Measurements from ENCODE around the gene IL24. TPM values are rescaled to one million over a fixed set of nuclear protein-coding genes. Genes with fewer than 3 reads are reported as not detected.

Gene IL24
- total RNA-seq, 1 donor, result 0.86 TPM

- no peak overlapping the region for H3K4me3 ChIP-seq (ENCODE audit: low read depth, low read length)
- peak; percentile 40 for DNase-seq (ENCODE audit: low read depth)
- no peak for TF ChIP-seq CTCF (IDR thresholded peaks at IDR 0.05; ENCODE audit: insufficient read depth, low read depth, low read length)
These were observed 3.9 kb upstream of the IL24 start for GRCh38 chr1:206893380-206893779.

GRCh38 chr1:206895325-206895724 is 1.9 kb upstream of the IL24 start:
- TF ChIP-seq CTCF (IDR thresholded peaks at IDR 0.05; ENCODE audit: insufficient read depth, low read depth, low read length), result no peak
- no peak for DNase-seq (ENCODE audit: low read depth)
- no peak overlapping the region for H3K4me3 ChIP-seq (ENCODE audit: low read depth, low read length)

- no peak overlapping the region for H3K4me3 ChIP-seq (ENCODE audit: low read depth, low read length)
- TF ChIP-seq CTCF (IDR thresholded peaks at IDR 0.05; ENCODE audit: insufficient read depth, low read depth, low read length), result no peak
- peak; percentile 97 for DNase-seq (ENCODE audit: low read depth)
These were observed 1.4 kb upstream of the IL24 start for GRCh38 chr1:206895837-206896242.

- no peak for TF ChIP-seq CTCF (IDR thresholded peaks at IDR 0.05; ENCODE audit: insufficient read depth, low read depth, low read length)
- no peak overlapping the region for H3K4me3 ChIP-seq (ENCODE audit: low read depth, low read length)
- DNase-seq (ENCODE audit: low read depth), result peak; percentile 95
These were observed 982 bp upstream of the IL24 start for GRCh38 chr1:206896261-206896660.

GRCh38 chr1:206898089-206898914 is 1.1 kb downstream of the IL24 start:
- DNase-seq (ENCODE audit: low read depth), result peak; percentile 61
- no peak overlapping the region for H3K4me3 ChIP-seq (ENCODE audit: low read depth, low read length)
- TF ChIP-seq CTCF (IDR thresholded peaks at IDR 0.05; ENCODE audit: insufficient read depth, low read depth, low read length), result no peak

GRCh38 chr1:206898915-206899431 is 1.7 kb downstream of the IL24 start:
- TF ChIP-seq CTCF (IDR thresholded peaks at IDR 0.05; ENCODE audit: insufficient read depth, low read depth, low read length), result no peak
- H3K4me3 ChIP-seq (ENCODE audit: low read depth, low read length), result no peak overlapping the region
- DNase-seq (ENCODE audit: low read depth), result no peak

Data from fibroblast of villous mesenchyme (primary cell).